ENCODE data around the gene STK4.
A peak's percentile ranks its signal among the peaks of the same experiment; 100 is the strongest.

The STK4 gene

DNA sequence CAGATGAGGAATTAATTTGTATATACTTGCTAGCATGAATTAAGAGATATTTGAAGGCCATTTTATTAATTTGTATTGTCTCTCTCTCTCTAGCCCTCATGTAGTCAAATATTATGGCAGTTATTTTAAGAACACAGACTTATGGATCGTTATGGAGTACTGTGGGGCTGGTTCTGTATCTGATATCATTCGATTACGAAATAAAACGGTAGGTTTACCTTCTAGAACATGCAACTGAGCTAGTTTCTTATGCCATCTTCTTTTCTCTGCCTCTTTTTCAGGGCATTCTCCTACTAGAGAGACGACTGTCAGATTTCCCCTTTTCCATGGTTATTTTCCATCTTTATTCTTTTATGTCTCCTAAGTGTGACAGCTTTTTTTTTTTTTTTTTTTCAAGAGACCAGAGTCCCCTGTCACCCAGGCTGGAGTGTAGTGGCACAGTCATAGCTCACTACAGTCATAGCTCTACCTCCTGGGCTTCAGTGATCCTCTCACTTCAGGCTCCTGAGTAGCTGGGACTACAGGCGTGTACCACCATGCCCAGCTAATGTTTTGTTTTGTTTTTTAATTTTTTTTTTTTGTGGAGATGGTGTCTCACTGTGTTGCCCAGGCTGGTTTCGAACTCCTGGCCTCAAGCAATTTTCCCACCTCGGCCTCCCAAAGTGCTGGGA, 15.6 kb downstream of the STK4 start:
- no peak overlapping the region for H3K4me3 ChIP-seq
- DNase-seq (ENCODE audit: low spot score) = no peak
- TF ChIP-seq, protein P1, sequence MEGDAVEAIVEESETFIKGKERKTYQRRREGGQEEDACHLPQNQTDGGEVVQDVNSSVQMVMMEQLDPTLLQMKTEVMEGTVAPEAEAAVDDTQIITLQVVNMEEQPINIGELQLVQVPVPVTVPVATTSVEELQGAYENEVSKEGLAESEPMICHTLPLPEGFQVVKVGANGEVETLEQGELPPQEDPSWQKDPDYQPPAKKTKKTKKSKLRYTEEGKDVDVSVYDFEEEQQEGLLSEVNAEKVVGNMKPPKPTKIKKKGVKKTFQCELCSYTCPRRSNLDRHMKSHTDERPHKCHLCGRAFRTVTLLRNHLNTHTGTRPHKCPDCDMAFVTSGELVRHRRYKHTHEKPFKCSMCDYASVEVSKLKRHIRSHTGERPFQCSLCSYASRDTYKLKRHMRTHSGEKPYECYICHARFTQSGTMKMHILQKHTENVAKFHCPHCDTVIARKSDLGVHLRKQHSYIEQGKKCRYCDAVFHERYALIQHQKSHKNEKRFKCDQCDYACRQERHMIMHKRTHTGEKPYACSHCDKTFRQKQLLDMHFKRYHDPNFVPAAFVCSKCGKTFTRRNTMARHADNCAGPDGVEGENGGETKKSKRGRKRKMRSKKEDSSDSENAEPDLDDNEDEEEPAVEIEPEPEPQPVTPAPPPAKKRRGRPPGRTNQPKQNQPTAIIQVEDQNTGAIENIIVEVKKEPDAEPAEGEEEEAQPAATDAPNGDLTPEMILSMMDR (IDR thresholded peaks at IDR 0.05) = no peak
- no peak overlapping the region for H3K27ac ChIP-seq

DNA sequence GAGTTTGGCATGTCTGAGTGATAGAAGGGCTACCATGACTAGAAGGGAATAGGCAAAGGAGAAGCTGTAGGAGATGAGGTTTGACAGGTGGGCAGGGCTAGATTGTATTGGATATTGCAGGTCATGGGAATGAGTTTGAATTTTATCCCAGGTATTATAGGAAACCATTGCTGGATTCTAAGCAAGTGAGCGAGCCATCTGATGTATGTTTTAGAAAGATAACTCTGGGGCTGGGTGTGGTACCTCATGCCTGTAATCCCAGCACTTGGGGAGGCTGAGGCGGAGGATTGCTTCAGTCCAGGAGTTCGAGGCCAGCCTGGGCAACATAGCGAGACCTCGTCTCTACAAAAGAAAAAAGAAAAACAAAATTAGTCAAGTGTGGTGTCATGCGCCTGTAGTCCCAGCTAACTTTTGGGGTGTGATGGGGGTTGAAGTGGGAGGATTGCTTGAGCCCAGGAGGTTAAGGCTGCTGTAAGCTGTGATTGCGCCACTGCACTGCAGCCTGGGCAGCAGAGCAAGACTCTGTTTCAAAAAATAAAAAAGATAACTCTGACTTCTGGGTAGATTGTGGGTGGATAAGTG, 16.9 kb downstream of the STK4 start:
- Histone ChIP-seq H3K4me3 (no peak overlapping the region), H3K27ac (no peak overlapping the region)
- TF ChIP-seq, protein P1 (IDR thresholded peaks at IDR 0.05) = no peak
- DNase-seq (ENCODE audit: low spot score) = no peak

DNA sequence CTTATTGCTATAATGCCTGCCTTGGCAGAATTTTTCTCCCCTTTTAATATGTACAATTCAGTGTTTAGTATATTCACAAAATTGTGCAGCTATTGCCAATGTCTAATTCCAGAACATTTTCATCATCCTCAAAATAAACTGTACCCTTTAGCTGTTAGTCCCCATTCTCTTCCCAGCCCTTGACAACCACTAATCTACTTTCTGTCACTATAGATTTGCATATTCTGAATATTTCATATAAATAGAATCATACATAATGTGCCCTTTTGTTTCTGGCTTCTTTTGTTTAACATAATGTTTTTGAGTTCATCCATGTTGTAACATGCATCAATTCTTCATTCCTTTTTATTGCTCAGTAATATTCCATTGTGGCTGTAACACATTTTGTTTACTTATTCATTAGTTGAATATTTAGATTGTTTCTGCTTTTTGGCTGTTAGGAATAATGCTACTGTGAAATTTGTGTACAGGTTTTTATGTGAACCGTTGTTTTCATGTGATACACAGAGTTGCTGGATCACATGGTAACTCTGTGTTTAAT, 22.4 kb downstream of the STK4 start:
- H3K4me3 ChIP-seq = no peak overlapping the region
- TF ChIP-seq, protein P1 (IDR thresholded peaks at IDR 0.05) = no peak
- H3K27ac ChIP-seq = no peak overlapping the region
- no peak for DNase-seq (ENCODE audit: low spot score)

DNA sequence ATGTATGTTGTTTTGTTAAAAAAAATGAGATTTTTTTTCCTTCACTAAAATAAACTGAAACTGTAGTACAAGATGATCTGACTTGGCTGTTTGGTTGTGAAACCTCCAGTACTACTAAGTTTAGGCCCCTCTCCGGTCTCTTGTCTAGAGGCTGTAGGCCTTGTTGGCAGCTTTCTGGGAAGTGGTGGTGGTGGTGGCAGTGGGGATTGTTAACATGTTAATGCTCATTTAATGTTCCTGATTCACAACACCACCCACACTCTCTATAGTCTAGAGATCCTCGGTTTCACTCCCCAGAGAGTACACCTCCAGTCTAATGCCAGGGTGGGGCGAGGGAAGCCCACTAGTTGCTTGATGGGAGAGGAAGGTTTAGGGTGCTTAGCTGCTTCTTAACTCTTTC, 24.1 kb downstream of the STK4 start:
- DNase-seq (ENCODE audit: low spot score) = no peak
- H3K27ac ChIP-seq = peak overlapping the region; percentile 41 to 75
- TF ChIP-seq, protein P1 (IDR thresholded peaks at IDR 0.05) = no peak
- H3K4me3 ChIP-seq = peak overlapping the region; percentile 48

DNA sequence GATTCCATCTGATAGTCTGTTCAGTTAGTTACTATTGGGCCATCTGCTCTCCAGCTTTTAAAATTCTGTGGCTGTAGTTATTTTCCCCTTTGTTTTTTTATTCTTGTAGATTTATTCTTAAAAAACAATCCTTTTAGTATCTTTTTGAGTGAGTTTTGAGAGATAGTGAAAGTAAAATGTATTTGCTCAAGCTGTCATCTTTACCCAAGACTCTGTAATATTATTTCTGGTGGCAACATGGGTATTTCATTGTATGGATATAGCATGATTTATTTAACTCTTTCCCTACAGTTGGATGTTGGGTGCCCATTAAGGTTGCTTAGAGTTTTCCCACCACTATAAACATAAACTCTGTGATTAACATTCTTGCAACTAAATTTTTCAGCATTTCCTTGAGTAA, 24.6 kb downstream of the STK4 start:
- H3K4me3 ChIP-seq = peak overlapping the region; percentile 48
- H3K27ac ChIP-seq = peak overlapping the region; percentile 41 to 75
- no peak for DNase-seq (ENCODE audit: low spot score)
- TF ChIP-seq, protein P1 (IDR thresholded peaks at IDR 0.05) = no peak

DNA sequence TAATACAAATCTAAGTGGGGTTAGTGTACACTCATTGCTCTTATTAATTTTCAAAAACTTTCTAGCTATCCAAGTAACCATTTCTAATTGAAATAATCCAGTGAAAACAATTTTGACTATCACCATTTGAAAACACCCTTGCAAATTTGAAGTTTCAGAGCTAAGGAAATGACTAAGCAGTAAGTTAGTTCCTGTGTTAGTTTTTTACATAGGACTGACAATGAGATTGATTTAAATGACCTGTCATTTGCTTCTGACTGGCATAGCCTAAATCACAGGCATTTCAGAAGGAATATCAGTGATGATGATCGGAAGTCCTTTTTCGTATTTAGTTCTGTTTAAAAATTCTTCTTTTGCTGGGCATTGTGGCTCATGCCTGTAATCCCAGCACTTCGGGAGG, 27.0 kb downstream of the STK4 start:
- Histone ChIP-seq H3K27ac (no peak overlapping the region), H3K4me3 (no peak overlapping the region)
- DNase-seq (ENCODE audit: low spot score) = no peak
- TF ChIP-seq, protein P1 (IDR thresholded peaks at IDR 0.05) = no peak

DNA sequence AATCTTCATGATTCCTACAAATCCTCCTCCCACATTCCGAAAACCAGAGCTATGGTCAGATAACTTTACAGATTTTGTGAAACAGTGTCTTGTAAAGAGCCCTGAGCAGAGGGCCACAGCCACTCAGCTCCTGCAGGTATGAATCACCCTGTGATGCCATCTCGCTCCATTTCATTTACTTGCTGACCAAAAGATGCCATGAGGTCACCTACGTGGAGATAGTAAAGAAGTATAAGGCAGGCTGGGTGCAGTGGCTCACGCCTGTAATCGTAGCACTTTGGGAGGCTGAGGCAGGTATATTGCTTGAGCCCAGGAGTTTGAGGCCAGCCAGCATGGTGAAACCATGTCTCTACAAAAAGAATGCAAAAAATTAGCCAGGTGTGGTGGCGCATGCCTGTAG, 30.9 kb downstream of the STK4 start:
- DNase-seq (ENCODE audit: low spot score) = no peak
- Histone ChIP-seq H3K4me3 (no peak overlapping the region), H3K27ac (no peak overlapping the region)
- TF ChIP-seq, protein P1 (IDR thresholded peaks at IDR 0.05) = no peak

Measured in coronary artery (tissue), 2 donors.